NCI-H146 treated with DMSO at 0.1 percent for 48 hours (cell line): ENCODE data around the gene SIM2.
"Not testable (repeated sequence)": the region's sequence is repeated elsewhere in the genome, so short reads cannot be mapped to it uniquely, and the experiment has no call there.

Source experiments
- DNase-seq: peaks from one replicate; lab custom pipeline; 2025; ENCODE audit not compliant: unreplicated experiment; lab: John Stamatoyannopoulos, UW

The SIM2 gene, protein sequence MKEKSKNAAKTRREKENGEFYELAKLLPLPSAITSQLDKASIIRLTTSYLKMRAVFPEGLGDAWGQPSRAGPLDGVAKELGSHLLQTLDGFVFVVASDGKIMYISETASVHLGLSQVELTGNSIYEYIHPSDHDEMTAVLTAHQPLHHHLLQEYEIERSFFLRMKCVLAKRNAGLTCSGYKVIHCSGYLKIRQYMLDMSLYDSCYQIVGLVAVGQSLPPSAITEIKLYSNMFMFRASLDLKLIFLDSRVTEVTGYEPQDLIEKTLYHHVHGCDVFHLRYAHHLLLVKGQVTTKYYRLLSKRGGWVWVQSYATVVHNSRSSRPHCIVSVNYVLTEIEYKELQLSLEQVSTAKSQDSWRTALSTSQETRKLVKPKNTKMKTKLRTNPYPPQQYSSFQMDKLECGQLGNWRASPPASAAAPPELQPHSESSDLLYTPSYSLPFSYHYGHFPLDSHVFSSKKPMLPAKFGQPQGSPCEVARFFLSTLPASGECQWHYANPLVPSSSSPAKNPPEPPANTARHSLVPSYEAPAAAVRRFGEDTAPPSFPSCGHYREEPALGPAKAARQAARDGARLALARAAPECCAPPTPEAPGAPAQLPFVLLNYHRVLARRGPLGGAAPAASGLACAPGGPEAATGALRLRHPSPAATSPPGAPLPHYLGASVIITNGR

DNA sequence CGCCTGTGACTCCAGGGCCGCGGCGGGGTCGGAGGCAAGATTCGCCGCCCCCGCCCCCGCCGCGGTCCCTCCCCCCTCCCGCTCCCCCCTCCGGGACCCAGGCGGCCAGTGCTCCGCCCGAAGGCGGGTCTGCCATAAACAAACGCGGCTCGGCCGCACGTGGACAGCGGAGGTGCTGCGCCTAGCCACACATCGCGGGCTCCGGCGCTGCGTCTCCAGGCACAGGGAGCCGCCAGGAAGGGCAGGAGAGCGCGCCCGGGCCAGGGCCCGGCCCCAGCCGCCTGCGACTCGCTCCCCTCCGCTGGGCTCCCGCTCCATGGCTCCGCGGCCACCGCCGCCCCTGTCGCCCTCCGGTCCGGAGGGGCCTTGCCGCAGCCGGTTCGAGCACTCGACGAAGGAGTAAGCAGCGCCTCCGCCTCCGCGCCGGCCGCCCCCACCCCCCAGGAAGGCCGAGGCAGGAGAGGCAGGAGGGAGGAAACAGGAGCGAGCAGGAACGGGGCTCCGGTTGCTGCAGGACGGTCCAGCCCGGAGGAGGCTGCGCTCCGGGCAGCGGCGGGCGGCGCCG, at the start of gene SIM2:
Gene SIM2 (plus strand): TSS at position 135 of the 565 bp plus-strand sequence. CDS start 632 bp downstream, outside the sequence.
- peak; percentile 28 for DNase-seq

- DNase-seq: no peak
These were observed 44.6 kb upstream of the SIM2 start for GRCh38 chr21:36654324-36654723.

DNA sequence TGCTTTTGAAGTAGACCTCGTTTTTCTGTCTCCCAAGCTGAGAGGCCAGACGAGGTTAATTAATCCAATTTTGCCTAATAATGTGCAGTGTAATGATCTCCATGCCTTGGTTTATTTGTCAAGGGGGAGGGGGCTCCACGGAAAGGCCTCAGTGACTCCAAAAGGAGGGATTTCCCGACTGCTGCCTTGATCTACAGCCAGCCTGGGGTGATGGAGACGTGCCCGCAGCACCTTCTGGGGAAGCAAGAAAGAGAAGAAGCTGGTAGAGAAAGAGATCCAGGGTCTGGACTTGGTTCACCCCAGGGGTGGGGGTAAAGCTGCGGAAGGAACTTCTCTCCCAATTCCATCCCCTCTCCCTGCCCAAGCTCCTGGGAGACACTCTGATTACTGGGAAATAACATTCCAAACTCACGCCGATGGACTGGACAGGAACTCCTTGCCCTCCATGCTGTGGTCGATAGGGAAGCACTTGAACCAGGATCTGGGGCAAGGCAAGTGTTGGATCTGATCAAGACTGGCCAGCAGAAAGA, 44.1 kb upstream of the SIM2 start:
- DNase-seq: no peak

GRCh38 chr21:36656138-36656537, 42.8 kb upstream of the SIM2 start:
- no peak for DNase-seq

- not testable (repeated sequence) for DNase-seq
These were observed 41.6 kb upstream of the SIM2 start for GRCh38 chr21:36657290-36657689.

DNA sequence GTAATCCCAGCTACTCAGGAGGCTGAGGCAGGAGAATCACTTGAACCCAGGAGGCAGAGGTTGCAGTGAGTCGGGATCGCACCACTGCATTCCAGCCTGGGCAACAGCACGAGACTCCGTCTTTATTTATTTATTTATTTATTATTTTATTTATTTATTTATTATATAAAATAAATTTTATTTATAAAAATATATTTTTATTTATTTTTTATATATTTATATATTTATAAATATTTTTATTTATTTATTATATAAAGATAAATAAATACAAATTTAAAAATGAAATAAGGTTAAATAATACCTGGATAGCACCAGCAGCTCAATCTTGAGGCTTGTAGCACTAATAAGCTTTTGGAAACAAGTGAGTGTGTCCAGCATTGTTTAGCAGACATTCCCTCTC, 40.9 kb upstream of the SIM2 start:
- no peak for DNase-seq

GRCh38 chr21:36658926-36659325, 40.0 kb upstream of the SIM2 start:
- no peak for DNase-seq

DNA sequence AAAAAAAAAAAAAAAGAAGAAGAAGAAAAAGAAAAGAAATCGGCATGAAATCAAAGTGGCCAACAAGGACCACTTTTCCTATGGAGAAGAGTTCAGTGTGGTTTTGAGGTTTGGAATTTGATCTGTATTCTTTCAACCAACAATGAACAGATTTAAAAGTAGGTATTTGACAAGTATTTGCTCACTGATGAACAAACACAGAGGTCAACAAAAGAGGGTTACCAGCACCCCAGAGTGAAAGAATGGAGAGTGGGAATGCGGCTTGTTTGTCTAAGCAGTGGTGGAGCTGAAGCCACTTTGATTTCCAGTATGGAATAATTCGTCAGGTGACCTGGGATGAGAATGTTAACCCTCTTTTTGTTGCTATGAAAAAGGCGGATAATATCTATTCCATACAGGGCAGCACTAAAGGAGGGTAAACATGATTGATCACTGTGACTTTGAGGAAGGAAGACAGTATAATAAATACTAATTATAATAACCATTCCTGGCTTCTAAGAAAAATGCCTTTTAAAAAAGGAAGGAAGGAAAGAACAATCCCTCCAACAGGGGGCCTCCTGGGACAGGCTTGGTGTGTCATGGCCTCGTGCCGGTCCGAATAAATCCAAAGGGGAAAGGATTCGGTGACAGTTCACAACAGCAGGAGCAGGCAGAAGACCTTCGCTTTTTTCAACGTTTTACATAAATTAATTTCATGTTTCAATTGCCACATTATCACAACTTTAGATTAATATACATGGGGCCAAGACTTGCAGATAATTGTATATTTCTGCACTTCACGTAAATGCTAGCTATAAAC, 37.2 kb upstream of the SIM2 start:
- peak; percentile 16 for DNase-seq

GRCh38 chr21:36663033-36663855, 35.7 kb upstream of the SIM2 start:
- DNase-seq: no peak

DNA sequence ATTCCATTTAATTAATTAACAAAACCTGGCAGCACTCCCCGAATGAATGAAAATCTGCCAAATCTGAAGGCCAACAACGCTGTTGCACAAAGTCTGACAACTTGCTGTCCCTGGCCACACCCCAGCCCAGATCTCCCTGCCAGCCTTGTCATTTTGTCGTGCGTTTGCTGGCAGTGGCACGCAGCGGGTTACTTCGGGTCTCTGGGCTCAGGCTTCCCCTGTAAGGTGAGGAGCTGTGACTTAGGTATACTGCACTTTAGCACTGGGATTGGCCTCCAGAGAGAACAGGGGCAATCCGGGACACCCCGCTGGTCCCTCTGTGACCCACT, 34.3 kb upstream of the SIM2 start:
- no peak for DNase-seq

GRCh38 chr21:36665806-36666205, 33.1 kb upstream of the SIM2 start:
- DNase-seq: no peak

DNA sequence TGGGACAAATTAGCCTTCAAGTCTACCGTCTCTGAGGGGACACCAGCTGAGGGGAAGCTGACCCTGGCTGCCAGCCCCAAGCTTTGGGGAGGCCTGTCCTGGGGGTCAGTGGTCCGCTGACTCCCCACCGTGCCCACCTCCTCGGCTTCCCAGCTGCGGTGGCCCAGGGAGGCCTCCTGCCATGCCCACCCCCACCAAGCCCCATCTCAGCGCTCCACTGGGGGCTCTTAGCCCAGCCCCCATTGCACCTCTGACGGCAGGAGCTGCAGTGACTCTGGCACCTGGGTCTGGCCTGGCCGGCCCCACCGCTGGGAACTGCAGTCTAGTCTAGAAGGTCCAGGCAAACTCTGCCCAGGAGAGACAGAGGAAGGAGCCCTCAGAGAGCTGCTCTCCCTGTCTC, 30.2 kb upstream of the SIM2 start:
- DNase-seq: no peak

DNA sequence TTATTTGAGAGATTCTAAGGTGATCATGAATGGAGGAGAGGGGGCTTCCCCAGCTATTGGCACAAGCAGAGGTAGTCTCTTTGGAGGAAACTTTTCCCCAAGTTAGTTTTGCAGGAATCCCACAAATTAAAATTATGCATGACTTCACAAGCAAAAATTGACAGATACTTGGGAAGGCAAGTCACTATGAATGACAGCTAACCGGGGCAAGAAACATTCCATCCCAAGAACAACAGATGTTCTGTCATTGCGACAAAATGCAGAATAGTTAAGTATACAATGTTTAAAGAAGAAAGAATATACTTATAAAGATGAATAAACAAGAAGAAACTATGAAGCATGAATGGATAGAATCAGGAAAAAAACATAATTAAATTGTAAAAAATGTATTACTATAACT, 27.1 kb upstream of the SIM2 start:
- DNase-seq: no peak

DNA sequence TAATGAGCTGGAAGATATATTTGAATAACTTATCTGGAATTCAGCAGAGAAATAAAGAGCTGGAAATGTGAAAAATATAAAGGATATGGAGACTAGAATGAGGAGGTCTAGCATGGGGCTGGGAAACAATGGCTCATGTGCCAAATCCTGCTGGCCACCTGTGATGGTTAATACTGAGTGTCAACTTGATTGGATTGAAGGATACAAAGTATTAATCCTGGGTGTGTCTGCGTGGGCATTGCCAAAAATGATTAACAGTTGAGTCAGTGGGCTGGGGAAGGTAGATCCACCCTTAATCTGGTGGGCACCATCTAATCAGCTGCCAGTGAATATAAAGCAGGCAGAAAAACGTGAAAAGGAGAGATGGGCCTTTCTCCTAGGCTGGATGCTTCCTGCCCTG, 26.6 kb upstream of the SIM2 start:
- DNase-seq: not testable (repeated sequence)

DNA sequence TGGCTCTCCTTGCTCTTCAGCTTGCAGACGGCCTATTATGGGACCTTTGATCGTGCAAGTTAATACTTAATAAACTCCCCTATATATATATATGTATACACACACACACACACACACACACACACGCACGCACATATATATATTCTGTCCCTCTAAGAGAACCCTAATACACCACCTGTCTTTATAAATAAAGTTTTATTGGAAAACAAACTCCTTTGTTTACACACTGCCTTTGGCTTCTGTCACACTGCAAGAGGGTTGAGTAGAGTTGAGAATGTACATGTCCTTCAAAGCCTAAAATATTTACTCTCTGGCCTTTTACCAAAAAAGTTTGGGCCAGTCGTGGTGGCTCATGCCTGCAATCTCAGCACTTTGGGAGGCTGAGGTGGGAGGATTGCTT, 26.2 kb upstream of the SIM2 start:
- no peak for DNase-seq

DNA sequence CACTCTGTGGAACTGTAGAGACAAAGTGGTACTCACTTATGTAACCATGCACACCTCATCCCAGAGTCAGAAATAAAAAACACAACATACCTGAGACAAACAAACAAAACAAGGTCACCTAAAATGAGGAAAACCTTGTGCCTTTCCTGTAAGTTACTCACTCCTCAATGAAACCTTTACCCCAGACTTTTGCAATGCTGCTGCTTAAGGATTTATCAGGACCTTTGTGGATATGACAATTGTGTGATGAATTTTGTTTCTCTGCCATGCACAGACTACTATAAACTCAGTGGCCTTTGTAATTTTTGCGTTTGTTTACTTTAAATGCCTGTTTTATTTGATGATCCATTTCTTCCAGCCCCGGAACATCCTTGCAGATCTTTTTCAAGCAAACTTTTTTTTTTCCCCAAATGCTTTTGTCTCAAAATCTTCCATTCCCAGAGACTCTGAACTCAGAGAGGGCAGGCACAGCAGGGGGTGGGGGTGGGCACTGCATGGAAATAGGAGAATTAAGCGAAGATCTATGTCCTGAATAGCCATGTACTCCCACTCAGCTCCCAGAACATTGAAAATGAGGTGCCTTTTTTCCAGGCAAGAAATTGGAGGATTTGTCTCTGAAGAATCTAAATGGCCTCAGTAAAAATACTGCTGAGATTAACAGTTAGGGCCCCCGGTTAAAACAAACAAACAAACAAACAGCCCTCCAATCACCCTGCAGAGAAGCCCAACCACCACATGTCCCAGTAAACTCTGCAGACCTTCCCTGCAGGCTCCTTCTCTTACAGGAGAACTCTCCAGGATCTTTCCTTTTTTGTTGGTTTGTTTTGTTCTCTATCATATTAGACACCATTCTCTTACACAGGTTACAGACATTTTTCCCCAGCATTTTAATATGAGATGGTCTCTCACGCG, 22.6 kb upstream of the SIM2 start:
- DNase-seq: no peak

GRCh38 chr21:36677443-36677842, 21.5 kb upstream of the SIM2 start:
- DNase-seq: no peak

GRCh38 chr21:36678538-36678937, 20.4 kb upstream of the SIM2 start:
- DNase-seq: no peak

DNA sequence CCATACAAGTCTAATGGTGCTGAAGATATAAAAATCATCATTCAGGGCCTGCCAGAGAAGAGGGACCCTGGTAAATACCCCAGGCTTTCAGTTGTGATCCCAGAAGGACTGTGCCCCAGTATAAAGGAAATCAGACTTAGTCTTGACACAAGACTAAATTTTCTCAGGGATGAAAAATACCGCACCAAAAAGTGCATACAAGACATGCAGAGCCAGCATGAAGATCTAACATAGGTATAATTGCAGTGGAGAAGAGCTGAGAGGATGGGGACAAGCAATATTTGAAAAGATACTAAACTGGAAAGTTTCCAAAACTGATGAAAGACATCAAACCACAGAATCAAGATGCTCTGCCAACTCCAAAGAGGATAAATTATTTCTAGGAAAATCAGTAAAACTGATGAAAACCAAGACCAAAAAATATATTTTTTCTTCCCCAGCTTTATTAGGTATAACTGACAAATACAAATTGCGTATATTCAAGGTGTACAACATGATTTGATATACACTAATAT, 17.7 kb upstream of the SIM2 start:
- DNase-seq: no peak
